ENCODE data around the gene SCAP. TPM values are rescaled to one million over a fixed set of nuclear protein-coding genes. Genes with fewer than 3 reads are reported as not detected.

Gene SCAP
- total RNA-seq, 1 experiment from 2014 or later, result 115 TPM

DNA sequence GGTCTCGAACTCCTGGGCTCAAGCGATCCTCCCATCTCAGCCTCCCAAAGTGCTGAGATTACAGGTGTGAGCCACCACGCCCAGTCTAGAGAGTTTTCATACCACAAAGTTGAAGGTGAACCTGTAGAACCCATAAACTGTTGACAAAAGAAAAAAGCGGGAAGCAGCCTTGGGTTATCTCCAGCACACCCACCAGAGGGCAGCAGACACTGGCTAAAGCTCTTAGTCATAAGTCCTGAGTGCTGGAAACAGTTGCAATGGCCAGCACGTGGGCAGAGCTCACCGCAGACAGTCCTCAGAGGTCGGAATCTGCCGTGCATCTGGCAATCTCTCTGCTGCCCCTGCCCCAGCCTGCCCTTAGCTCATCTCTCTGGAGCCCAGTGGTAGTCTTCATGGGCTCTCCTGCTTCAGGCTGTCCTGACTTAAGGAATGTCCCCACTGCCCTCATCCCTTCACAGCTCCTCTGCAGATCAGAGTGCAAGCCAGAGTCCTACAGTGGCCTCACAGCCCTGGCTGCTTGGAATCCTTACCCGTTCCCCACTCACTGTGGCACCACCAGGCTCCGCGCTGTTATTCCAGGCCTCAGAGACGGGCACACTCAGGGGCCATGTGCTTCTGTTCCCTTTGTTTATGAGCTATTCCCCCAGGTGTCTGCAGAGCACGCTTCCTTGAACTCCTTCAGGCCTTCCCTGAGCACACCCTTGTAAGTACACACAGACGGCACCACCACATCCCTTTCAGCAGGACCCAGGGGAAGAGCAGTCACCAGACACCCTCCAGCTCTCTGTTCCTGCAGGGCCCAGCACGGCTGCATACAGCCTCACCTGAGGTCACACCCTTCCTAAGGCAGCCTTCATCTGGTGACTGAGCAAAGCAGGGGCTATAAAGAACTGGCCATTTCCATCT is 46.6 kb upstream of the SCAP start:
- no peak overlapping the region for H3K27ac Mint-ChIP-seq
- no peak for TF ChIP-seq PRRX2 (CRISPR knock-in tag; IDR thresholded peaks at IDR 0.05)
- TF ChIP-seq, protein P1, sequence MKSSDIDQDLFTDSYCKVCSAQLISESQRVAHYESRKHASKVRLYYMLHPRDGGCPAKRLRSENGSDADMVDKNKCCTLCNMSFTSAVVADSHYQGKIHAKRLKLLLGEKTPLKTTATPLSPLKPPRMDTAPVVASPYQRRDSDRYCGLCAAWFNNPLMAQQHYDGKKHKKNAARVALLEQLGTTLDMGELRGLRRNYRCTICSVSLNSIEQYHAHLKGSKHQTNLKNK (CRISPR knock-in tag; IDR thresholded peaks at IDR 0.05), result no peak
- TF ChIP-seq SOX15 (CRISPR knock-in tag; IDR thresholded peaks at IDR 0.05), result no peak
- TF ChIP-seq SMAD3 (CRISPR knock-in tag; IDR thresholded peaks at IDR 0.05; ENCODE audit: borderline replicate concordance), result peak; percentile 79; the same call in 1 of the 2 replicates
- 0 out of 2 replicates have a peak, but pooled peaks have one; percentile 37 for TF ChIP-seq CREM (CRISPR knock-in tag; IDR thresholded peaks at IDR 0.05)
- TF ChIP-seq RORB (CRISPR knock-in tag; IDR thresholded peaks at IDR 0.05), result no peak
- TF ChIP-seq, protein P2, sequence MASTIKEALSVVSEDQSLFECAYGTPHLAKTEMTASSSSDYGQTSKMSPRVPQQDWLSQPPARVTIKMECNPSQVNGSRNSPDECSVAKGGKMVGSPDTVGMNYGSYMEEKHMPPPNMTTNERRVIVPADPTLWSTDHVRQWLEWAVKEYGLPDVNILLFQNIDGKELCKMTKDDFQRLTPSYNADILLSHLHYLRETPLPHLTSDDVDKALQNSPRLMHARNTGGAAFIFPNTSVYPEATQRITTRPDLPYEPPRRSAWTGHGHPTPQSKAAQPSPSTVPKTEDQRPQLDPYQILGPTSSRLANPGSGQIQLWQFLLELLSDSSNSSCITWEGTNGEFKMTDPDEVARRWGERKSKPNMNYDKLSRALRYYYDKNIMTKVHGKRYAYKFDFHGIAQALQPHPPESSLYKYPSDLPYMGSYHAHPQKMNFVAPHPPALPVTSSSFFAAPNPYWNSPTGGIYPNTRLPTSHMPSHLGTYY (CRISPR knock-in tag; IDR thresholded peaks at IDR 0.05), result no peak
- peak; percentile 83; the same call in 1 of the 2 replicates for TF ChIP-seq ETV6 (CRISPR knock-in tag; IDR thresholded peaks at IDR 0.05)
- TF ChIP-seq, protein P3, sequence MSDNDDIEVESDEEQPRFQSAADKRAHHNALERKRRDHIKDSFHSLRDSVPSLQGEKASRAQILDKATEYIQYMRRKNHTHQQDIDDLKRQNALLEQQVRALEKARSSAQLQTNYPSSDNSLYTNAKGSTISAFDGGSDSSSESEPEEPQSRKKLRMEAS (CRISPR knock-in tag; IDR thresholded peaks at IDR 0.05), result peak; percentile 99
- TF ChIP-seq NFE2L1 (CRISPR knock-in tag; IDR thresholded peaks at IDR 0.05), result peak; percentile 89; the same call in 1 of the 2 replicates
- TF ChIP-seq FOXP1 (CRISPR knock-in tag; IDR thresholded peaks at IDR 0.05; ENCODE audit: borderline replicate concordance), result peak; percentile 25; the same call in 1 of the 2 replicates
- TF ChIP-seq, protein P4, sequence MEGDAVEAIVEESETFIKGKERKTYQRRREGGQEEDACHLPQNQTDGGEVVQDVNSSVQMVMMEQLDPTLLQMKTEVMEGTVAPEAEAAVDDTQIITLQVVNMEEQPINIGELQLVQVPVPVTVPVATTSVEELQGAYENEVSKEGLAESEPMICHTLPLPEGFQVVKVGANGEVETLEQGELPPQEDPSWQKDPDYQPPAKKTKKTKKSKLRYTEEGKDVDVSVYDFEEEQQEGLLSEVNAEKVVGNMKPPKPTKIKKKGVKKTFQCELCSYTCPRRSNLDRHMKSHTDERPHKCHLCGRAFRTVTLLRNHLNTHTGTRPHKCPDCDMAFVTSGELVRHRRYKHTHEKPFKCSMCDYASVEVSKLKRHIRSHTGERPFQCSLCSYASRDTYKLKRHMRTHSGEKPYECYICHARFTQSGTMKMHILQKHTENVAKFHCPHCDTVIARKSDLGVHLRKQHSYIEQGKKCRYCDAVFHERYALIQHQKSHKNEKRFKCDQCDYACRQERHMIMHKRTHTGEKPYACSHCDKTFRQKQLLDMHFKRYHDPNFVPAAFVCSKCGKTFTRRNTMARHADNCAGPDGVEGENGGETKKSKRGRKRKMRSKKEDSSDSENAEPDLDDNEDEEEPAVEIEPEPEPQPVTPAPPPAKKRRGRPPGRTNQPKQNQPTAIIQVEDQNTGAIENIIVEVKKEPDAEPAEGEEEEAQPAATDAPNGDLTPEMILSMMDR (IDR thresholded peaks at IDR 0.05), result peak; percentile 91
- TF ChIP-seq, protein P5, sequence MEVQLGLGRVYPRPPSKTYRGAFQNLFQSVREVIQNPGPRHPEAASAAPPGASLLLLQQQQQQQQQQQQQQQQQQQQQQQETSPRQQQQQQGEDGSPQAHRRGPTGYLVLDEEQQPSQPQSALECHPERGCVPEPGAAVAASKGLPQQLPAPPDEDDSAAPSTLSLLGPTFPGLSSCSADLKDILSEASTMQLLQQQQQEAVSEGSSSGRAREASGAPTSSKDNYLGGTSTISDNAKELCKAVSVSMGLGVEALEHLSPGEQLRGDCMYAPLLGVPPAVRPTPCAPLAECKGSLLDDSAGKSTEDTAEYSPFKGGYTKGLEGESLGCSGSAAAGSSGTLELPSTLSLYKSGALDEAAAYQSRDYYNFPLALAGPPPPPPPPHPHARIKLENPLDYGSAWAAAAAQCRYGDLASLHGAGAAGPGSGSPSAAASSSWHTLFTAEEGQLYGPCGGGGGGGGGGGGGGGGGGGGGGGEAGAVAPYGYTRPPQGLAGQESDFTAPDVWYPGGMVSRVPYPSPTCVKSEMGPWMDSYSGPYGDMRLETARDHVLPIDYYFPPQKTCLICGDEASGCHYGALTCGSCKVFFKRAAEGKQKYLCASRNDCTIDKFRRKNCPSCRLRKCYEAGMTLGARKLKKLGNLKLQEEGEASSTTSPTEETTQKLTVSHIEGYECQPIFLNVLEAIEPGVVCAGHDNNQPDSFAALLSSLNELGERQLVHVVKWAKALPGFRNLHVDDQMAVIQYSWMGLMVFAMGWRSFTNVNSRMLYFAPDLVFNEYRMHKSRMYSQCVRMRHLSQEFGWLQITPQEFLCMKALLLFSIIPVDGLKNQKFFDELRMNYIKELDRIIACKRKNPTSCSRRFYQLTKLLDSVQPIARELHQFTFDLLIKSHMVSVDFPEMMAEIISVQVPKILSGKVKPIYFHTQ (CRISPR knock-in tag; IDR thresholded peaks at IDR 0.05), result no peak
- TF ChIP-seq, protein P6, sequence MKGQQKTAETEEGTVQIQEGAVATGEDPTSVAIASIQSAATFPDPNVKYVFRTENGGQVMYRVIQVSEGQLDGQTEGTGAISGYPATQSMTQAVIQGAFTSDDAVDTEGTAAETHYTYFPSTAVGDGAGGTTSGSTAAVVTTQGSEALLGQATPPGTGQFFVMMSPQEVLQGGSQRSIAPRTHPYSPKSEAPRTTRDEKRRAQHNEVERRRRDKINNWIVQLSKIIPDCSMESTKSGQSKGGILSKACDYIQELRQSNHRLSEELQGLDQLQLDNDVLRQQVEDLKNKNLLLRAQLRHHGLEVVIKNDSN (CRISPR knock-in tag; IDR thresholded peaks at IDR 0.05), result peak; percentile 70
- TF ChIP-seq, protein P7, sequence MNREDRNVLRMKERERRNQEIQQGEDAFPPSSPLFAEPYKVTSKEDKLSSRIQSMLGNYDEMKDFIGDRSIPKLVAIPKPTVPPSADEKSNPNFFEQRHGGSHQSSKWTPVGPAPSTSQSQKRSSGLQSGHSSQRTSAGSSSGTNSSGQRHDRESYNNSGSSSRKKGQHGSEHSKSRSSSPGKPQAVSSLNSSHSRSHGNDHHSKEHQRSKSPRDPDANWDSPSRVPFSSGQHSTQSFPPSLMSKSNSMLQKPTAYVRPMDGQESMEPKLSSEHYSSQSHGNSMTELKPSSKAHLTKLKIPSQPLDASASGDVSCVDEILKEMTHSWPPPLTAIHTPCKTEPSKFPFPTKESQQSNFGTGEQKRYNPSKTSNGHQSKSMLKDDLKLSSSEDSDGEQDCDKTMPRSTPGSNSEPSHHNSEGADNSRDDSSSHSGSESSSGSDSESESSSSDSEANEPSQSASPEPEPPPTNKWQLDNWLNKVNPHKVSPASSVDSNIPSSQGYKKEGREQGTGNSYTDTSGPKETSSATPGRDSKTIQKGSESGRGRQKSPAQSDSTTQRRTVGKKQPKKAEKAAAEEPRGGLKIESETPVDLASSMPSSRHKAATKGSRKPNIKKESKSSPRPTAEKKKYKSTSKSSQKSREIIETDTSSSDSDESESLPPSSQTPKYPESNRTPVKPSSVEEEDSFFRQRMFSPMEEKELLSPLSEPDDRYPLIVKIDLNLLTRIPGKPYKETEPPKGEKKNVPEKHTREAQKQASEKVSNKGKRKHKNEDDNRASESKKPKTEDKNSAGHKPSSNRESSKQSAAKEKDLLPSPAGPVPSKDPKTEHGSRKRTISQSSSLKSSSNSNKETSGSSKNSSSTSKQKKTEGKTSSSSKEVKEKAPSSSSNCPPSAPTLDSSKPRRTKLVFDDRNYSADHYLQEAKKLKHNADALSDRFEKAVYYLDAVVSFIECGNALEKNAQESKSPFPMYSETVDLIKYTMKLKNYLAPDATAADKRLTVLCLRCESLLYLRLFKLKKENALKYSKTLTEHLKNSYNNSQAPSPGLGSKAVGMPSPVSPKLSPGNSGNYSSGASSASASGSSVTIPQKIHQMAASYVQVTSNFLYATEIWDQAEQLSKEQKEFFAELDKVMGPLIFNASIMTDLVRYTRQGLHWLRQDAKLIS (CRISPR knock-in tag; IDR thresholded peaks at IDR 0.05; ENCODE audit: borderline replicate concordance), result 0 out of 2 replicates have a peak, but pooled peaks have one; percentile 65
- TF ChIP-seq TEAD1 (CRISPR knock-in tag; IDR thresholded peaks at IDR 0.05), result peak; percentile 47; the same call in 1 of the 2 replicates
- TF ChIP-seq, protein P8, sequence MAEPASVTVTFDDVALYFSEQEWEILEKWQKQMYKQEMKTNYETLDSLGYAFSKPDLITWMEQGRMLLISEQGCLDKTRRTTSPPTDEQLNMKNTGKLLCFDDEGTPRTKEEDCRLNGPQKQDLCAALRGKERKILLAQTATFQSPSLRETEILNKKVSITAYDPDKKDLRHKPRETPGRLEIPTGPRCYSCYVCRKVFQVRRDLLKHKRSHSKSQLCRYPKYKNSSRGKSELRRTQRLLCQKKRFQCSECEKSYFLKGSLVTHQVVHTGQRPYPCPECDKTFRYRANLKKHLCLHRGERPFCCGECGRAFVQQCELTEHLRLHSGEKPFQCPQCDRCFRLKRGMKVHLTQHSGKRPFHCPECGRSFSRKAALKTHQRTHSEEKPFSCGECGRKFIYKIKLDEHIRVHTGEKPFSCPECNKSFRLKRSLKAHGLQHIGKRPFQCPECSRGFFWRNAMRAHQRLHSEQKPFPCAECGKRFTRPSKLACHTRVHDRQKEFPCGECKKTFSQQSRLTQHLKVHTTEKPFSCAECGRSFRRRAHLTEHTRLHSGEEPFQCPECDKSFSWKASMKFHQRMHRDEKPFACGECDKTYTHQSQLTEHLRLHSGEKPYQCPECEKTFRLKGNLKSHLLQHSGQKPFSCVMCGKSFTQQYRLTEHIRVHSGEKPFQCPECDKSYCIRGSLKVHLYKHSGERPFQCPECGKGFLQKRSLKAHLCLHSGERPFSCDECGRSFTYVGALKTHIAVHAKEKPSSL (CRISPR knock-in tag; conservative IDR thresholded peaks at IDR 0.05), result no peak
- TF ChIP-seq ZNF263 (CRISPR knock-in tag; IDR thresholded peaks at IDR 0.05; ENCODE audit: low read depth), result no peak
- no peak for TF ChIP-seq GTF2I (CRISPR knock-in tag; conservative IDR thresholded peaks at IDR 0.05)
- no peak for TF ChIP-seq TCF7 (CRISPR knock-in tag; IDR thresholded peaks at IDR 0.05; ENCODE audit: low read depth)

More for the DNA sequence above, 46.6 kb upstream of the SCAP start:
- ChIA-PET POLR2A (interaction anchor here (0.6 to 1.2 kb wide), 4 partner anchors 9 to 155 kb away, joined by 4 to 8 read pairs (median 4); partner anchors contain the start of gene ELP6), CTCF (interaction anchor here (0.6 to 3.0 kb wide), 48 partner anchors 8 to 914 kb away, joined by 3 to 21 read pairs (median 4); partner anchors contain the start of genes CSPG5, DHX30 and ELP6)
- H3K27me3 Mint-ChIP-seq (ENCODE audit: low read depth), result peaks cover 19% of the 10 kb centered on the region
- H3K4me3 Mint-ChIP-seq, result no peak overlapping the region
- H3K36me3 Mint-ChIP-seq, result no peaks in the 10 kb centered on the region
- peak; percentile 84 for ATAC-seq
- peak; percentile 85 for DNase-seq (ENCODE audit: low spot score)
- peaks cover 19% of the 10 kb centered on the region for H3K4me1 Mint-ChIP-seq
- no peaks in the 10 kb centered on the region for H3K9me3 Mint-ChIP-seq
